Nephron (organoid): ENCODE data around the gene UBE2QL1.

Experiments
- H3K27ac Mint-ChIP-seq, 3 experiments: 2 replicates each; pipeline ENCODE4 v1.8.0; 2020; ENCODE audit warnings: mixed read lengths in 3 of 3, mild to moderate bottlenecking in 2 of 3, moderate library complexity in 1 of 3
- H3K27me3 Mint-ChIP-seq: 2 replicates; pipeline ENCODE4 v1.8.0; 2021; ENCODE audit warnings: low read depth, mild to moderate bottlenecking, moderate library complexity, mixed read lengths
- H3K36me3 Mint-ChIP-seq: 2 replicates; pipeline ENCODE4 v1.8.0; 2020; ENCODE audit warnings: low read depth, mixed read lengths
- H3K4me1 Mint-ChIP-seq: 2 replicates; pipeline ENCODE4 v1.8.0; 2020; ENCODE audit warnings: mixed read lengths
- H3K4me3 Mint-ChIP-seq, 3 experiments: 2 replicates each; pipeline ENCODE4 v1.8.0; 2020; ENCODE audit warnings: mild to moderate bottlenecking in 3 of 3, mixed read lengths in 3 of 3, moderate library complexity in 2 of 3
- H3K9me3 Mint-ChIP-seq: 2 replicates; pipeline ENCODE4 v1.8.0; 2020; ENCODE audit warnings: mixed read lengths
- TF ChIP-seq, protein P1 (sequence below), 3 experiments: fragments of 200-600 bp; sonication (generic); IDR thresholded peaks; one replicate each; pipeline ENCODE4 v1.5.0; 2021; ENCODE audit warnings: antibody characterized with exemption in 3 of 3; ENCODE audit not compliant: unreplicated experiment in 3 of 3

UBE2QL1 gene

GRCh38 chr5:6447384-6448140 is 1.1 kb upstream of the UBE2QL1 start:
- TF ChIP-seq, protein P1, sequence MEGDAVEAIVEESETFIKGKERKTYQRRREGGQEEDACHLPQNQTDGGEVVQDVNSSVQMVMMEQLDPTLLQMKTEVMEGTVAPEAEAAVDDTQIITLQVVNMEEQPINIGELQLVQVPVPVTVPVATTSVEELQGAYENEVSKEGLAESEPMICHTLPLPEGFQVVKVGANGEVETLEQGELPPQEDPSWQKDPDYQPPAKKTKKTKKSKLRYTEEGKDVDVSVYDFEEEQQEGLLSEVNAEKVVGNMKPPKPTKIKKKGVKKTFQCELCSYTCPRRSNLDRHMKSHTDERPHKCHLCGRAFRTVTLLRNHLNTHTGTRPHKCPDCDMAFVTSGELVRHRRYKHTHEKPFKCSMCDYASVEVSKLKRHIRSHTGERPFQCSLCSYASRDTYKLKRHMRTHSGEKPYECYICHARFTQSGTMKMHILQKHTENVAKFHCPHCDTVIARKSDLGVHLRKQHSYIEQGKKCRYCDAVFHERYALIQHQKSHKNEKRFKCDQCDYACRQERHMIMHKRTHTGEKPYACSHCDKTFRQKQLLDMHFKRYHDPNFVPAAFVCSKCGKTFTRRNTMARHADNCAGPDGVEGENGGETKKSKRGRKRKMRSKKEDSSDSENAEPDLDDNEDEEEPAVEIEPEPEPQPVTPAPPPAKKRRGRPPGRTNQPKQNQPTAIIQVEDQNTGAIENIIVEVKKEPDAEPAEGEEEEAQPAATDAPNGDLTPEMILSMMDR (IDR thresholded peaks at IDR 0.05; ENCODE audit: unreplicated experiment in 3 of 3): no peak
- H3K36me3 Mint-ChIP-seq: no peaks in the 10 kb centered on the region

GRCh38 chr5:6448141-6448491 is 543 bp upstream of the UBE2QL1 start:
- TF ChIP-seq, protein P1 (IDR thresholded peaks at IDR 0.05; ENCODE audit: unreplicated experiment in 3 of 3): no peak
- Mint-ChIP-seq H3K9me3 (peaks cover 4% of the 10 kb centered on the region), H3K4me1 (peaks cover 15% of the 10 kb centered on the region), H3K36me3 (no peaks in the 10 kb centered on the region), H3K27me3 (peaks cover 57% of the 10 kb centered on the region), H3K4me3 (no peak overlapping the region), H3K27ac (no peak overlapping the region)

More at GRCh38 chr5:6447384-6448140, 1.1 kb upstream of the UBE2QL1 start:
- no peak overlapping the region for H3K27ac Mint-ChIP-seq
- no peak overlapping the region for H3K4me3 Mint-ChIP-seq
- H3K27me3 Mint-ChIP-seq: peaks cover 54% of the 10 kb centered on the region
- peaks cover 8% of the 10 kb centered on the region for H3K9me3 Mint-ChIP-seq
- H3K4me1 Mint-ChIP-seq: peaks cover 15% of the 10 kb centered on the region

DNA sequence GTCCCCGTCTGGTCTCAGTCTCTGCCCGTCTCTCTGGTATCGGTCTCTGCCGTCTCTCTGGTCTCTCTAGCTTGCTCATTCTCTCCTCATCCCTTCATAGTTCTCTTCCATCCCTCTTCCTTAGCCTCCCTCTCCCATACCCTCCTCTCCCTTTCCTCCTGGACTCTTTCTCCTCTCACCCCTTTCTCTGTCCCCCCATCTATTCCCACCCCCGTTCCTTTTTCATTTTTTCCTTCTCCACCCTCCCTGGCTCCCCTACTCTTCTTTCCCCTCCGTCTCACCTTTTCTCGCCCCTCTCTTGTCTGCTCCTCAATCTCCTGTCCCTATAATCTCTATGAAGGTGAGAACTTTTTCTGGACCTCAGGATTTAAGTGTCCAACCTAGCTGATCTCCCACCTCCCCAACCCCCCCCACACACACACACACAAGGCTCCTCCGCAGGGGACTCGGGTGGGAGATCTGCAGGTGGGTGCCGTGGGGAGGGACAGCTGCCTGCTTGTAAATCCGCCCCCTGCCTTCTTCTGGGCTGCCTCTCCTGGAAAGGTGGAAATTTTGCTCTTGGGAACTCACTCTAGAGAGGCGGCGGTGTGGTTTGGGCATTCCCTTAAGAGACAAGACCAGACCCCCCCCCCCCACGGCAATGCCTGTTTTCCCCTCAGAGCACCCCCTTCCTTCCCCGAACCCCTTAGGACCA is 953 bp downstream of the UBE2QL1 start:
- H3K4me1 Mint-ChIP-seq: peaks cover 15% of the 10 kb centered on the region
- H3K27me3 Mint-ChIP-seq: peaks cover 65% of the 10 kb centered on the region
- H3K36me3 Mint-ChIP-seq: no peaks in the 10 kb centered on the region
- TF ChIP-seq, protein P1 (IDR thresholded peaks at IDR 0.05; ENCODE audit: unreplicated experiment in 3 of 3): no peak
- no peaks in the 10 kb centered on the region for H3K9me3 Mint-ChIP-seq
- H3K4me3 Mint-ChIP-seq: peak overlapping the region; percentile 92 to 95 (median 92)
- H3K27ac Mint-ChIP-seq: no peak overlapping the region

GRCh38 chr5:6450319-6450833 is 1.7 kb downstream of the UBE2QL1 start:
- Mint-ChIP-seq H3K27ac (no peak overlapping the region), H3K4me1 (peaks cover 15% of the 10 kb centered on the region), H3K4me3 (peak overlapping the region; percentile 92 to 95 (median 92)), H3K27me3 (peaks cover 65% of the 10 kb centered on the region), H3K36me3 (no peaks in the 10 kb centered on the region), H3K9me3 (no peaks in the 10 kb centered on the region)
- TF ChIP-seq, protein P1 (IDR thresholded peaks at IDR 0.05; ENCODE audit: unreplicated experiment in 3 of 3): no peak

DNA sequence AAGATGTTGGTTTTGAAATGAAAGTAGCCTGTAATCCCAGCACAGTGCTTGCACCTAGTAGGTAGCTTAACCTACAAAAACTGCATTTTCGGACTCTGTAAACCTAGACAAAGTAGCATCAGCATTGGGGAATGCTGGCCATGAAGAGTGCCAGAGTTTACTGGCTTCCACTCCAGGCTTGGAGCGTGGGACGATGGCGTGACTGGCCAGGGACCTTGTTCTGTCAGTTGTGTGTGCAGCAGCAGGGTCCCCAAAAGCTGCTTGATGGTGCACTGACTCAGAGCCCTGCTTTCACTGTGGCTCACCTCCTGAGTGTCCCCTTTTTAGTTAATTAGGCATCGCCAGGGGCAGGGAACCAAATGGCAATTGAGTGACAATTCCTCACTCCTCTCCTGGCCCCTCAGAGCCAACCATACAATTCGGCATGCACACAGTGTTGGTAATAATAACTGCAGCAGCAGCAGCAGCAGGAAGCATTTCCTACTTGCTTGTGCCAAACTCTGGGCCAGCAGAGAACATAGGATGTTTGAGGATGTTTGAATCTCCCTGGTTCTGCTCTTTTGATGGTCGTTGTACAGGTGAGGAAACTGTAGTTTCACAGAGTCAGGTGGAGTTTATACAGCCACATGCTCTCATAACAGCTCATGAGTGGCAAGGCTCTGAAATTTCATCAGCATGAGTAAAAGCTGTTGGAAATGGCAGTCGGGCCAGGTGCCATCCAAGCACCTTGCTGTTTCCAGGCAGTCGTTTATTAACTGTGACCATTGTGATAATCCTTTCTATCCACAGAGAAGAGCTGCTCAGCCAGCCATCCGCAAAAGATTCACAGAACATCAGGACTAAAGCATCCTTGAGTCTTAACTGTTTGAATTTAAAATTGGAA is 4.2 kb downstream of the UBE2QL1 start:
- H3K9me3 Mint-ChIP-seq: no peaks in the 10 kb centered on the region

More for the DNA sequence above, 4.2 kb downstream of the UBE2QL1 start:
- peaks cover 15% of the 10 kb centered on the region for H3K4me1 Mint-ChIP-seq
- no peak overlapping the region for H3K4me3 Mint-ChIP-seq
- H3K36me3 Mint-ChIP-seq: no peaks in the 10 kb centered on the region
- peaks cover 87% of the 10 kb centered on the region for H3K27me3 Mint-ChIP-seq
- H3K27ac Mint-ChIP-seq: no peak overlapping the region
- TF ChIP-seq, protein P1 (IDR thresholded peaks at IDR 0.05; ENCODE audit: unreplicated experiment in 3 of 3): no peak
